ENCODE measurements around the gene SGMS1.

Gene SGMS1

DNA sequence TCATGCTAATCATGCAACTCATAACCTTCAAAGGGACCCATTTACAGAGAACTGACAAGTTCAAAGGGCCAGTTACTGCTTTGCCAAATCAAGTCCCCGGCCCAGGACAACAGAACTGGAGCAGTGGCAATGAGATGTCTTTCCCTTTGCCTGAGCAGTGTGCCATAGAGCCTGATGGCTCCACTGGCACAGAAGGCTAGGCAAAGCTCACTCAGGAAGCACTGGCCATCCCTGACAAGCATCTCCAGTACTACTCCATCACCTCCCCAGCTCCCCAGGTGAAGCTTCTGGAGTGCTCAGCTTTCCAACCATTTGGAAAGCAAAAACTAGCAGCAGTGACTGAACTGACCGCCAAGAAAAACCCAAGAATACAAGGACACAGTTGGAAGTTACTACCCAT, 108.3 kb downstream of the SGMS1 start:
- Histone ChIP-seq H3K4me3 (no peak overlapping the region), H3K36me3 (peaks cover 0 to 5% (median 0%) of the 10 kb centered on the region in 3 donors), H3K27me3 (no peaks in the 10 kb centered on the region), H3K9me3 (no peaks in the 10 kb centered on the region), H3K27ac (no peak overlapping the region), H3K4me1 (peaks cover 0 to 19% (median 5%) of the 10 kb centered on the region in 4 donors)
- TF ChIP-seq, protein P1, sequence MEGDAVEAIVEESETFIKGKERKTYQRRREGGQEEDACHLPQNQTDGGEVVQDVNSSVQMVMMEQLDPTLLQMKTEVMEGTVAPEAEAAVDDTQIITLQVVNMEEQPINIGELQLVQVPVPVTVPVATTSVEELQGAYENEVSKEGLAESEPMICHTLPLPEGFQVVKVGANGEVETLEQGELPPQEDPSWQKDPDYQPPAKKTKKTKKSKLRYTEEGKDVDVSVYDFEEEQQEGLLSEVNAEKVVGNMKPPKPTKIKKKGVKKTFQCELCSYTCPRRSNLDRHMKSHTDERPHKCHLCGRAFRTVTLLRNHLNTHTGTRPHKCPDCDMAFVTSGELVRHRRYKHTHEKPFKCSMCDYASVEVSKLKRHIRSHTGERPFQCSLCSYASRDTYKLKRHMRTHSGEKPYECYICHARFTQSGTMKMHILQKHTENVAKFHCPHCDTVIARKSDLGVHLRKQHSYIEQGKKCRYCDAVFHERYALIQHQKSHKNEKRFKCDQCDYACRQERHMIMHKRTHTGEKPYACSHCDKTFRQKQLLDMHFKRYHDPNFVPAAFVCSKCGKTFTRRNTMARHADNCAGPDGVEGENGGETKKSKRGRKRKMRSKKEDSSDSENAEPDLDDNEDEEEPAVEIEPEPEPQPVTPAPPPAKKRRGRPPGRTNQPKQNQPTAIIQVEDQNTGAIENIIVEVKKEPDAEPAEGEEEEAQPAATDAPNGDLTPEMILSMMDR (IDR thresholded peaks at IDR 0.05): no peak
- intact Hi-C loops (cut with DNase I; ENCODE audit: low total_unique reads): no loop called here
- DNase-seq: no peak

DNA sequence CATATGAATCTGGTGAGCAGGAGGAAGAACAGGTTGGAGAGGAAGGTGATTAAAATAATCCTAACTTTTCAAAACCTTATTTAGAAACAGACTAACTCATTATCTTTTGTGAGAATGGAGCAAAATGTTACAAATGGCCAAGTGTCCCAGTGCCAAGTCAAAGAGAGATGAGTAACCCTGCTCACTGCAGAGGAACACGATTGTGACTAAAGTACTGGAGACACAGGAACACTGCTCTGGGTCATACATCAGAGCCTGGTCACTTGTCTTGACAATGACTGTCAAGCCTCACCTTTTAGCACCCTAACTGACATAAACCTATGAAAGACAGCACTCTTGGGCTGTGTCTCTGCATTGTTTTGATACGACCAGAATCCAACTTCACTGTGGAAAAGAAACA, 108.8 kb downstream of the SGMS1 start:
- H3K4me1 ChIP-seq: peaks cover 0 to 19% (median 5%) of the 10 kb centered on the region in 4 donors
- no peaks in the 10 kb centered on the region for H3K27me3 ChIP-seq
- H3K4me3 ChIP-seq: no peak overlapping the region
- no peaks in the 10 kb centered on the region for H3K9me3 ChIP-seq
- no peak for DNase-seq
- H3K27ac ChIP-seq: no peak overlapping the region
- peaks cover 0 to 5% (median 0%) of the 10 kb centered on the region in 3 donors for H3K36me3 ChIP-seq
- intact Hi-C loops (cut with DNase I; ENCODE audit: low total_unique reads): no loop called here
- TF ChIP-seq, protein P1 (IDR thresholded peaks at IDR 0.05): no peak

DNA sequence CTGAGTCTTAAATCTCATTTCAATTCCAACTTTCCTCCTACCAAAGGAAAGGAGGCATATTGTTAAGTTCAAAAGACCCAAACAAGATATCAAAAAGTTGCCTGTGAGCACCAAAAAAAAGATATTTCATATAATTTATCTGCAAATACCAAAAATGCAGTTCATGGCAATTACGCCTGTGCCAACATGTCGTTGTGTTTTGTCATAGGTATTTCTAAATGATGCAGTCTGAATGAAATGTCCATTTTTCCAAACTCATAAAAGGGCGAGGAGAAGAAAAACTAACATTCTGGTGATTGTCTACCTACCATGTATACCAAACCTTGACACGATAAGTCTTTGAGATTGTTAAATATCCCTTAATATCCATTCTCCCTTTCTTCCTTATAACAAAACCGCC, 109.8 kb downstream of the SGMS1 start:
- intact Hi-C loops (cut with DNase I; ENCODE audit: low total_unique reads): no loop called here
- Histone ChIP-seq H3K27me3 (no peaks in the 10 kb centered on the region), H3K36me3 (no peaks in the 10 kb centered on the region), H3K4me1 (peaks cover 0 to 19% (median 5%) of the 10 kb centered on the region in 4 donors), H3K9me3 (no peaks in the 10 kb centered on the region), H3K27ac (no peak overlapping the region), H3K4me3 (no peak overlapping the region)
- no peak for DNase-seq
- TF ChIP-seq, protein P1 (IDR thresholded peaks at IDR 0.05): no peak

DNA sequence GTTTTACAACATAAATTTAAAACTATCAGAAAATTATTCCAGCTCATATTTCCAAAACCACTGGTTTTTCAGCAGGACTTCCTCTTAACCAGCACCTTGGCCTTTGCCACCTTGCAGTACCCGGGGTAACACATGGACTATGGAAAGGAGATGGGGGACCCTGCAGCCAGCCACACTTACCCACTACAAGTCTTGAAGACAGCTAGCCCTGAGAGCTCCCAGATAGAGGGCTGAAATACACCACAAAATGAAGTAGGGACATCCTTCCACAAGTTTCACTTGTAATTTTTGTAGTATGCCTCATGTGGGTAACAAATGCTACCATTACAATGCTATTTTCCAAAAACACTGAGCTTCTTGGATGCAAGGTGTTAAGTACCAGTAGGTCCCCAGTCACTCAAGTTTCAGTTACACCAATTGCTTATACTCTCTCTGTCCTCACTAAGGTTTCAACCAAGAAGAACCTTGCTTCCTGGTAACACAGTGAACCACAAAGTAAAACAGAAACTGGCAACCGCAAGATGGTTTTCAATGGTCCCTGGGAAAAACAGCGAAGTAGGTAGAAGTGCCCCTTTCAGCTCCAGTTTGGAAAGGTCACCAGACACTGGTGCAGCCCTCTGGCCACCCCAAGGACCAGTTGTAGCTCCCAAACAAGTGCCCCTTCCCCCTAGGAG, 110.9 kb downstream of the SGMS1 start:
- H3K27ac ChIP-seq: no peak overlapping the region
- no peaks in the 10 kb centered on the region for H3K27me3 ChIP-seq
- H3K36me3 ChIP-seq: no peaks in the 10 kb centered on the region
- H3K9me3 ChIP-seq: no peaks in the 10 kb centered on the region
- intact Hi-C loops (cut with DNase I; ENCODE audit: low total_unique reads): no loop called here
- no peak overlapping the region for H3K4me3 ChIP-seq
- peaks cover 0 to 19% (median 5%) of the 10 kb centered on the region in 4 donors for H3K4me1 ChIP-seq
- TF ChIP-seq, protein P1 (IDR thresholded peaks at IDR 0.05): no peak
- no peak for DNase-seq

DNA sequence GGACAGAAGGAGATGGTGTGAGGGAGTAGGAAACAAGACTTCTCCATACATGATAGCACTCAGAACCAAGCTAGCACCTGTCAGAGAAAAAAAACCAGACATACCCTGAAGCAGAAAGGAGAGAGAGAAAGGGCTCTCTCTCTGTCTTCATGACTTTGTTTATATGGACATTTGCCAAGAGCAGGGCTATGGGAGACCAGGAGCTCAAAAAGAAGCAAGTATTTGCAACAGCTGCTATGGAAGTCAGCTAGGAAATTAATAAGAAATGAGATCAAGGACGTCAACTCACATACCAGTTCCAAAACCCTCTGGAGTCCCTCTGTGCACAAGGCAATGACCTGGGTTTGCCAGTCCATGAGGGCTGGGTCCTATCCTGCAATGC, 111.6 kb downstream of the SGMS1 start:
- Histone ChIP-seq H3K4me3 (no peak overlapping the region), H3K27ac (no peak overlapping the region), H3K36me3 (no peaks in the 10 kb centered on the region), H3K9me3 (no peaks in the 10 kb centered on the region), H3K4me1 (peaks cover 0 to 19% (median 7%) of the 10 kb centered on the region in 4 donors), H3K27me3 (no peaks in the 10 kb centered on the region)
- intact Hi-C loops (cut with DNase I; ENCODE audit: low total_unique reads): no loop called here
- DNase-seq: no peak
- TF ChIP-seq, protein P1 (IDR thresholded peaks at IDR 0.05): no peak
